Esophagus muscularis mucosa (tissue), 4 donors: Measurements from ENCODE around the gene JUND. TPM values are rescaled to one million over a fixed set of nuclear protein-coding genes. Genes with fewer than 3 reads are reported as not detected.
A peak's percentile ranks its signal among the peaks of the same experiment; 100 is the strongest.
"Not testable (repeated sequence)": the region's sequence is repeated elsewhere in the genome, so short reads cannot be mapped to it uniquely, and the experiment has no call there.

Experiments used
- DNase-seq: peaks from one replicate; pipeline ENCODE4 v3.0.0-alpha.2; 2017; ENCODE audit errors: extremely low spot score
- H3K27ac ChIP-seq, 4 donors: fragments of 200-600 bp; sonication (generic); replicated peaks in 1 of 4; 1 replicate in 3 of 4; 2 replicates in 1 of 4; pipeline ENCODE4 v1.5.1; 2016 to 2019; ENCODE audit warnings: mild to moderate bottlenecking in 1 of 4
- H3K27me3 ChIP-seq, 4 donors: fragments of 200-600 bp; sonication (generic); one replicate each; pipeline versions ENCODE4 v1.5.1 to v1.6.0; 2016 to 2019
- H3K36me3 ChIP-seq, 4 donors: fragments of 200-600 bp; sonication (generic); one replicate each; pipeline ENCODE4 v1.5.1; 2016 to 2019
- H3K4me1 ChIP-seq, 4 donors: fragments of 200-600 bp; sonication (generic); one replicate each; pipeline ENCODE4 v1.5.1; 2016 to 2019
- H3K4me3 ChIP-seq, 4 donors: fragments of 200-600 bp; sonication (generic); 1 replicate in 2 of 4; 2 replicates in 2 of 4; pipeline ENCODE4 v1.5.1; 2016 to 2019; ENCODE audit warnings: mild to moderate bottlenecking in 4 of 4, moderate library complexity in 1 of 4
- H3K9me3 ChIP-seq, 4 donors: fragments of 200-600 bp; sonication (generic); 1 replicate in 3 of 4; 2 replicates in 1 of 4; pipeline ENCODE4 v1.5.1; 2016 to 2019
- EP300 ChIP-seq: sonication (generic); formaldehyde crosslinking; IDR thresholded peaks from one replicate; pipeline ENCODE4 v1.6.1; 2017; ENCODE audit warnings: antibody characterized with exemption
- POLR2A ChIP-seq: fragments of 450-650 bp; IDR thresholded peaks from one replicate; pipeline ENCODE4 v1.6.1; 2017; ENCODE audit warnings: antibody characterized with exemption, moderate library complexity, mild to moderate bottlenecking, low read depth
- POLR2AphosphoS5 ChIP-seq, 2 donors: sonication (generic); formaldehyde crosslinking; IDR thresholded peaks; one replicate each; pipeline ENCODE4 v1.6.1; 2017; ENCODE audit warnings: antibody characterized with exemption in 2 of 2
- WGBS: methylation state at CpG from one replicate; pipeline ENCODE4 v1.1.5; 2018; 5-methylcytosine and 5-hydroxymethylcytosine counted together
- intact Hi-C: fragments of 100-400 bp; cut with DNase I; formaldehyde crosslinking; loops from one replicate; pipeline ENCODE4 v1.15.1; 2023
- total RNA-seq, 4 donors: library from RNA; depleted of rRNA; stranded (reverse); fragments of >200 nt; gene quantifications; one replicate each; pipeline versions ENCODE4 v1.1.0 to v1.2.1, GENCODE V29; 2016
- TF ChIP-seq, protein P1 (sequence below), 3 experiments: fragments of 200-600 bp in 2 of 3; fragments of 450-650 bp in 1 of 3; sonication (generic) in 2 of 3; IDR thresholded peaks; one replicate each; pipeline ENCODE4 v1.5.1; 2017 to 2019; ENCODE audit warnings: antibody characterized with exemption in 3 of 3, mild to moderate bottlenecking in 2 of 3, moderate library complexity in 1 of 3

JUND gene
- total RNA-seq, 4 donors from 2014 or later, result 325 to 457 (median 403) TPM

DNA sequence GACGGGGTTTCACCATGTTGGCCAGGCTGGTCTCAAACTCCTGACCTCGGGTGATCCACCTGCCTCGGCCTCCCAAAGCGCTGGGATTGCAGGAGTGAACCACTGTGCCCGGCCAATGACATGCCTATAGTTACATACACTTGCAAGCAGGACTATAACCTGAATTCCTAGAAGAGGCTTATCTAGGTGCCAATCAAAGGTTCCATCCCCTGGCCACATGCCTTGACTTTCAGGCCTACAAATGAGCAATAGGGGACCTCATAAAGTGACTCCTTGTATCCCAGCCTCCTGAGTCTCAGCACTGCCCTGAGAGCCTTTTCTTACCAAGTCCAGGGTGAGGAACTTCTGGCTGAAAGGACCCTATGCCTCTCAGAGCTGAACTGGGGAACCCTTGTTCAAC, 45.4 kb upstream of the JUND start:
- Histone ChIP-seq H3K27ac (no peak overlapping the region), H3K4me1 (peaks cover 27 to 40% (median 35%) of the 10 kb centered on the region in 4 donors), H3K36me3 (no peaks in the 10 kb centered on the region), H3K9me3 (no peaks in the 10 kb centered on the region), H3K4me3 (no peak overlapping the region), H3K27me3 (no peaks in the 10 kb centered on the region)
- intact Hi-C loops, result loop anchor here (10.0 kb wide), 1 partner anchor 122 kb away; the partner anchor contains the start of gene RAB3A
- no peak for TF ChIP-seq POLR2A
- no peak for TF ChIP-seq POLR2AphosphoS5 (IDR thresholded peaks at IDR 0.05)
- TF ChIP-seq, protein P1, sequence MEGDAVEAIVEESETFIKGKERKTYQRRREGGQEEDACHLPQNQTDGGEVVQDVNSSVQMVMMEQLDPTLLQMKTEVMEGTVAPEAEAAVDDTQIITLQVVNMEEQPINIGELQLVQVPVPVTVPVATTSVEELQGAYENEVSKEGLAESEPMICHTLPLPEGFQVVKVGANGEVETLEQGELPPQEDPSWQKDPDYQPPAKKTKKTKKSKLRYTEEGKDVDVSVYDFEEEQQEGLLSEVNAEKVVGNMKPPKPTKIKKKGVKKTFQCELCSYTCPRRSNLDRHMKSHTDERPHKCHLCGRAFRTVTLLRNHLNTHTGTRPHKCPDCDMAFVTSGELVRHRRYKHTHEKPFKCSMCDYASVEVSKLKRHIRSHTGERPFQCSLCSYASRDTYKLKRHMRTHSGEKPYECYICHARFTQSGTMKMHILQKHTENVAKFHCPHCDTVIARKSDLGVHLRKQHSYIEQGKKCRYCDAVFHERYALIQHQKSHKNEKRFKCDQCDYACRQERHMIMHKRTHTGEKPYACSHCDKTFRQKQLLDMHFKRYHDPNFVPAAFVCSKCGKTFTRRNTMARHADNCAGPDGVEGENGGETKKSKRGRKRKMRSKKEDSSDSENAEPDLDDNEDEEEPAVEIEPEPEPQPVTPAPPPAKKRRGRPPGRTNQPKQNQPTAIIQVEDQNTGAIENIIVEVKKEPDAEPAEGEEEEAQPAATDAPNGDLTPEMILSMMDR (IDR thresholded peaks at IDR 0.05), result no peak
- TF ChIP-seq EP300, result no peak
- WGBS, result 87% methylated on average over 5 of the region's 5 CpGs
- DNase-seq, result no peak

DNA sequence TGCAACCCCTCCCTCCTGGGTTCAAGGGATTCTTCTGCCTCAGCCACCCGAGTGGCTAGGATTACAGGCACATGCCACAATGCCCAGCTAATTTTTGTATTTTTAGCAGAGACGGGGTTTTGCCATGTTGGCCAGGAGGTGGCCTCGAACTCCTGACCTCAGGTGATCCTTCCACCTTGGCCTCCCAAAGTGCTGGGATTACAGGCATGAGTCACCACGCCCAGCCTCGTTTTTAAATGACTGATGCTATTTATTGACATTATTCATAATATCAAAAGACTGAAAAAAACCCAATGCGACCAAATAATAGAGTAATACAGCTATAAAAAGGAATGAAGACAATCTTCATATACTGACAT, 42.9 kb upstream of the JUND start:
- Histone ChIP-seq H3K27ac (peak overlapping the region; percentile 88 to 93 (median 92)), H3K4me1 (peaks cover 46 to 60% (median 56%) of the 10 kb centered on the region in 4 donors)
- not testable (repeated sequence) for H3K4me3 ChIP-seq, H3K9me3 ChIP-seq, H3K27me3 ChIP-seq, DNase-seq, H3K36me3 ChIP-seq
- intact Hi-C loops, result loop anchor here (10.0 kb wide), 1 partner anchor 120 kb away; the partner anchor contains the start of gene RAB3A
- WGBS, result 58% methylated on average over 6 of the region's 6 CpGs

DNA sequence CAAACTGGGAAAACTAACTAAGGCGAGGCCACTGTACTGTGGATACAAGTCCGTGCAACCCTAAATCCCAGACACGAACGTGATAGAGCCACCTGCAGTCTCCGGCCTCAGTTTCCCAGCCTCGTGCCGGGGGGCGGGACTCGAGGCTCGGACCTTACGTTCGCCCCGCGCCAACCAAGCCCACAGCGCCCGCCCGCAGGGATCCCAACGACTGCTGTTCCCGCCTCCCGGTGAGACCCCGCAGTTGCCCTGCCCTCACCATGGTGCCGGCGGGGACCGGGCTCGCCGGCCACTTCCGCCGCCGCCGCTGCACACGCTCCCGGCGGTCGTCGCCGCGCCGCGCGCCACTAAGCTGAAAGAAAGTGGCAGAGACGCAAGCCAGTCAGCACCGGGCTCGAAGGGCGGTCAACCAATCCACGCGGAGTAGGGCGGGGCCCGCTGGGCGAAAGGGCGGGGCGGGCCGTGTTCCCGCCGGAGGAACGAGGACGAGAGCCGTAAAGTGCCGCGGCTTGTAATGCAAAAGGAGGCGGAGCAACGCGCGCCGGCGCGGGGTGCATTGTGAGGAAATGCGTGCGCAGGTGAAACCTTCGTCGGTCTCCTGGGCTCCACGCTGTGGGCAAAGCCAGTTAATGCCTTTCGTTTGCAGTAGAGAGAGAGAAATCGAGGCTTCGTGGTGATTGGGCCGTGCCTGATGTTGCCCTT, 41.5 kb upstream of the JUND start, which contains the start of gene LSM4:
Gene LSM4 (minus strand): TSS at position 318 of the 702 bp plus-strand sequence. CDS start 56 bp downstream, at position 262.
- TF ChIP-seq, protein P1 (IDR thresholded peaks at IDR 0.05), result peak in 2 of 3 experiments; percentile 23 to 33
- TF ChIP-seq POLR2AphosphoS5 (IDR thresholded peaks at IDR 0.05) (peak; percentile 91 to 98), POLR2A (peak; percentile 66), EP300 (no peak)
- Histone ChIP-seq H3K4me1 (peaks cover 51 to 63% (median 59%) of the 10 kb centered on the region in 4 donors), H3K27ac (peak within 1 kb of the TSS; percentile 88 to 93 (median 92)), H3K27me3 (no peaks in the 10 kb centered on the region), H3K9me3 (no peaks in the 10 kb centered on the region), H3K36me3 (no peaks in the 10 kb centered on the region), H3K4me3 (peak within 1 kb of the TSS; percentile 64 to 84 (median 80))
- WGBS, result under 1% methylated on average over 25 of the region's 75 CpGs
- peak; percentile 99 for DNase-seq
- intact Hi-C loops, result loop anchor here (1.0 to 10.0 kb wide), 3 partner anchors 16 to 118 kb away; partner anchors contain the start of gene RAB3A

DNA sequence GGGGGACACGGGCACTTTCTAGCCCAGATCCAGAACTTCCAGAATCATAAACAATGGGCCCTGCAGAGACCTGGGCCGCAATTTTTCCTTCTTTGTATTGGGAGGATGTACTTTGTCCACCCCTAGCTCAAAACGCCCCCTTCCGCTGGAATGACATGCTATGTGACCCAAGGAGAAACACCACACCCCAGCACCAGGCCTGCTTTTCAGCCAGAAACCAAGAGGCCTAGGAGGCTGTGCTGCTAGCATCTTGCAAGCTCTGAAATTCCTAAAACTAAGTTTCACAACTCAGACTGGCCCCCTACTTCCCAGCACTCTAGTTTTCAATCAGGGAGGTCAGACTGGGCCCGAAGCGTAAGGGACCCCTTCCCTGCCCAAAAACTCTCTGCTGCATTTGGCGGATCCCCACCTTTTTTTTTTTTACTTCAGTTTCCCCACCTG, 40.9 kb upstream of the JUND start:
- H3K4me1 ChIP-seq, result peaks cover 52 to 67% (median 61%) of the 10 kb centered on the region in 4 donors
- no peaks in the 10 kb centered on the region for H3K36me3 ChIP-seq
- DNase-seq, result no peak
- H3K27me3 ChIP-seq, result no peaks in the 10 kb centered on the region
- H3K27ac ChIP-seq, result peak overlapping the region; percentile 88 to 93 (median 92)
- no peaks in the 10 kb centered on the region for H3K9me3 ChIP-seq
- H3K4me3 ChIP-seq, result peak overlapping the region; percentile 64 to 84 (median 80)
- TF ChIP-seq, protein P1 (IDR thresholded peaks at IDR 0.05), result no peak
- TF ChIP-seq POLR2A, result no peak
- no peak for TF ChIP-seq EP300
- TF ChIP-seq POLR2AphosphoS5 (IDR thresholded peaks at IDR 0.05), result no peak
- intact Hi-C loops, result loop anchor here (2.0 to 10.0 kb wide), 2 partner anchors 44 to 118 kb away; partner anchors contain the start of gene RAB3A
- WGBS, result 2% methylated on average over 7 of the region's 7 CpGs

DNA sequence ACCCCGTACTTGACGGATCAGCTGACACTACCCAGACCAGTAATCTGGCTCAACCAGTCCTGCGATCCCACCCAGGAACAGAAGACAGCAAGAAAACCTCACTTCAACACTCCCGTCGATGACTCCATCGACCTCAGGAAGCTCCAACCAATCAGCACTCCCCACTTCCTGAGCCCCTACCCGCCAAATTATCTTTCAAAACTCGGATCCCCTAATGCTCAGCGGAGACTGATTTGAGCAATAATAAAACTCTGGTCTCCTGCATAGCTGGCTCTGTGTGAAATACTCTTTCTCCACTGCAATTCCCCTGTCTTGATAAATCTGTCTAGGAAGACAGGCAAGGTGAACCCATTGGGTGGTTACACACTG, 40.3 kb upstream of the JUND start:
- Histone ChIP-seq H3K4me3 (peak overlapping the region in 1 of 4 donors; percentile 84), H3K36me3 (no peaks in the 10 kb centered on the region), H3K27me3 (no peaks in the 10 kb centered on the region), H3K9me3 (no peaks in the 10 kb centered on the region), H3K4me1 (peaks cover 52 to 69% (median 61%) of the 10 kb centered on the region in 4 donors), H3K27ac (peak overlapping the region; percentile 88 to 93 (median 92))
- intact Hi-C loops, result loop anchor here (2.0 to 10.0 kb wide), 2 partner anchors 43 to 117 kb away; partner anchors contain the start of gene RAB3A
- WGBS, result 22% methylated on average over 9 of the region's 9 CpGs
- TF ChIP-seq POLR2AphosphoS5 (IDR thresholded peaks at IDR 0.05), result no peak
- no peak for TF ChIP-seq EP300
- TF ChIP-seq, protein P1 (IDR thresholded peaks at IDR 0.05), result no peak
- no peak for TF ChIP-seq POLR2A
- no peak for DNase-seq
